AG04449 (cell line): ENCODE data around the gene PRSS38.

Experiments
- CTCF ChIA-PET: fragments of 350-600 bp; formaldehyde crosslinking; extraction: SDS; loops from one replicate; lab custom pipeline; 2021; ENCODE audit warnings: antibody characterized with exemption; lab: Yijun Ruan, JAX
- POLR2A ChIA-PET: fragments of 400-600, 350-600 bp; formaldehyde crosslinking; extraction: SDS; loops from one replicate; lab custom pipeline; 2020; ENCODE audit warnings: antibody characterized with exemption, inconsistent platforms; lab: Yijun Ruan, JAX
- DNase-seq: peaks from one replicate; pipeline ENCODE4 v3.0.0-alpha.2; 2010; ENCODE audit warnings: low read depth, low spot score
- H3K4me3 ChIP-seq: 2 replicates; pipeline ENCODE4 v1.5.1; 2011; ENCODE audit warnings: low read depth, mild to moderate bottlenecking, control low read depth, low read length
- CTCF ChIP-seq: IDR thresholded peaks from one replicate; pipeline ENCODE4 v1.5.1; 2011; ENCODE audit warnings: mild to moderate bottlenecking, moderate library complexity, low read length, control low read depth, inconsistent platforms; ENCODE audit not compliant: insufficient read depth; ENCODE audit errors: missing control alignments

PRSS38 gene

GRCh38 chr1:227884370-227885134 lies 69.1 kb downstream of the PRSS38 start:
- CTCF ChIA-PET = no interaction called here
- no peak for DNase-seq

GRCh38 chr1:227885135-227885647 lies 69.7 kb downstream of the PRSS38 start:
- CTCF ChIA-PET = no interaction called here
- no peak for DNase-seq
- POLR2A ChIA-PET = no interaction called here
- no peak for TF ChIP-seq CTCF
- no peak overlapping the region for H3K4me3 ChIP-seq

More at GRCh38 chr1:227884370-227885134, 69.1 kb downstream of the PRSS38 start:
- no peak overlapping the region for H3K4me3 ChIP-seq
- POLR2A ChIA-PET = no interaction called here
- TF ChIP-seq CTCF = no peak

- DNase-seq = no peak
- TF ChIP-seq CTCF = no peak
- ChIA-PET CTCF (no interaction called here), POLR2A (no interaction called here)
- H3K4me3 ChIP-seq = no peak overlapping the region
Observed at GRCh38 chr1:227885648-227886502, 70.4 kb downstream of the PRSS38 start.

- POLR2A ChIA-PET = no interaction called here
- TF ChIP-seq CTCF = no peak
- H3K4me3 ChIP-seq = no peak overlapping the region
- CTCF ChIA-PET = no interaction called here
- no peak for DNase-seq
Observed at GRCh38 chr1:227886503-227886961, 71.1 kb downstream of the PRSS38 start.

GRCh38 chr1:227886993-227887696 lies 71.7 kb downstream of the PRSS38 start:
- CTCF ChIA-PET = no interaction called here
- POLR2A ChIA-PET = no interaction called here
- no peak for TF ChIP-seq CTCF
- H3K4me3 ChIP-seq = no peak overlapping the region; the same call in 1 of the 2 replicates
- no peak for DNase-seq
